GM21515 (cell line): Measurements from ENCODE around the gene GCK.

Experiments used
- ATAC-seq: cut with Tn5 transposase; IDR thresholded peaks from one replicate; pipeline ENCODE4 v1.9.1; 2021; ENCODE audit not compliant: unreplicated experiment

The GCK gene

DNA sequence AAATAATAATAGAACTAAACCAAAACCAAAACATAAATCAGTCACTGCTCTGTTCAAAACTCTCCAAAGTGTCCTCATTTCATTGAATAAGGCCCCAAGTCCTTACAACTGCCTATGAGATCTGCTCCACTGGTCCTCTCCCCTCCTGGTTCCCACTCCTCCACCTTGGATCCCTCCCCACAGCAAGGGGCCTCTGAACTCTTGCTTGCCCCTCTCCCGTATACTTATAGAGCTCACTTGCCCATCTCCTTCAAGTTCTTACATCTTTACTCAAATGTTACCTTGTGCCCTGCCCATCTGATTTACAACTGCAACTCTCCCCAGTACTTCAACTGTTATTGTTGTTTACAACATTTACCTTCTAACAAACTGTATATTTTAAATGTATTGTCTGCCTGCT is 66.7 kb downstream of the GCK start:
- ATAC-seq = no peak

DNA sequence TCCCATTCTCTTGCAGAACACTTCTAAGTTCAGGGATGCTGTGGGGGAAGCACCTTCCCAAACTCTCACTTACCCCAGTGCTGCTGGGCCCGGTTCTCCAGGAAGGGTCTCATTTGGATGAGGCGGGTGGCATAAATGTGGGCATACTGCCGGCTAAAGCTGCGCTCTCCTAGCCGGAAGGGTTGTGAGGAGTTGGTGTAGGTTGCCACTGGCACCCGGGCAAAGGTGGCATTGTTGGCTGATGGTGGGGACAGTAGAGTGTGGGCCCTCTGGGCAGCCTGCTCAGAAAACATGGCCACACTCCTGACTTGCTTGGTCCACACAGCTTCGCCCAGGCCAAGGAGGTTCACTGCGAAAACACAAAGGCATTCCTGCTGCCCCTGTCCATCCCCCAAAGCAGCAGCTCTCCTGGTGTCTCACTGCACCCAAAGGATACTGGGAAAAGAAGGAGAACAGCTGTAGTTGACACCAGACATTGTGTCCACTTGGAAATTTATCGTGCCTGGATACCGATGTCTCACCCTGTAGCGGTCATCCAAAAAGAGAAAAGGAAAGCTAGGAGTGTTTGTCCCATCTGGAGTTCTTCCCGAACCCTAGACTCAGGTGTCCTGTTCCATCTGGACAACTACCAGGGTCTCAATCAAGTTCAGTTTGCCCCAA is 67.3 kb downstream of the GCK start:
- no peak for ATAC-seq

DNA sequence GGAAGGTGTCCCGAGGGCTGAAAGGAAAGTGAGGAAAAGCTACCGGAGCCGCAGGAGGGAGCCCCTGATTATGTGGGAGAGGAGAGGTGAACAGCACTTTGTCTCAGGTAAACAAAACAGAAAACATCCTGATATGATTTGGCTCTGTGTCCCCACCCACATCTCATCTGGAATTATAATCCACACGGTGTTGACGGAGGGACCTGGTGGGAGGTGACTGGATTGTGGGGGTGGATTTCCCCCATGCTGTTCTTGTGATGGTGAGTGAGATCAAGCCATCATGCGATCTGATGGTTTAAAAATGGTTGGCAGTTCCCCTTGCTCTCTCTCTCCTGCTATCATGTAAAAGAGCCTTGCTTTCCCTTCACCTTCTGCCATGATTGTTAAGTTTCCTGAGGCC is 68.8 kb downstream of the GCK start:
- no peak for ATAC-seq

DNA sequence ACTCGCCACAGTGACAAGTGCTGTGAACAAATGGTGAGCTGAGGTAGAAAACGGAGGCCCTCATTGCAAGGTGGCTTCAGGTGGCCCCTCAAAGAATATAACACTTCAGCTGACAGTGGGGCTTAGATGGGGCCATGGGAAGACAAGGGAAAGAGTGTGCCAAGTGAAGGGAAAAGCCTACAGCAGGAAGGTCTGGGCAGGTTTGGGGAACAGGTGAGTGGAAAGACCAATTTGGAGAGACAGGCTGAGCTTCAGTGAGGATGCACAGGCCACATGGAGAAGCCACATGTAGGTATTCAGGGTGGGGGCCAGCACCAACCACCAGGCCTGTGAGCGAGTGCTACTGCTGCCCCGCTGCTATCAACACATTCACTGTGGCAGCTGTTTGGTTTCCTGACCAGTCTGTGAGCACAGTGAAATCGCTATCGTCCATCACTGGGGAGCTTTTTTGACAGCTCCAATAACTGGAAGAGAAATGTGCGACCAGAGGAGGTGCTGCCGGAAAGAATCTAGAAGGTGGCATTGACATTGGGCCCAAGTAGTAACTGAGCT is 69.3 kb downstream of the GCK start:
- ATAC-seq = no peak

DNA sequence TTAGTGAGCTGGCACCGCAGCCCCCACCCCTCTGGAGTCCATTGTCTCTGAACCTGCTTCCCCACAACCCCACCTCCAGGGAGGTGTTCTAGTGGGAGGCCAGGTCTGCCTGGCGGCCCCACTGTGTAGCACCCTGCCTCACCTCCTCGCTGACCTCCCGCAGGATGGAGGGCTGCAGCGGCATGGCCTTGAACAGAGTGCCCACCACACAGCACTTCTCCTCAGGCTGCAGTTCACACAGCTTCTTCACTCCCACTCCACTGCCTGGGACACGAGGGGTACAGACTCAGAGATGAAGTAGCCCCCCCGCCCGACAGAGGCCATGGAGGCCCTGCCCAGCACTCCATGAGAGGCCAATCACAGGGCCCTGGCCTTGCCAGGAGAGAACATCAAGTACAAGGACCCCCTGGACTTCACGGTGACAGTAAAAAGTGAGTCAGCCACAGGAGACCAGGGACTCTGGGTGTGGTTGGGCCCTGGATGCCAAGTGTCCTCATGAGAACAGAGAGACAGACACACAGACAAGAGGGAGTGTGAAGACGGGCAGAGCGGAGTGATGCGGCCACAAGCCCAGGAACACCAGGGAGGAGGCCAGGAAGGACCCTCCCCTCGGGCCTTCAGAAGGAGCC is 71.3 kb downstream of the GCK start:
- no peak for ATAC-seq

DNA sequence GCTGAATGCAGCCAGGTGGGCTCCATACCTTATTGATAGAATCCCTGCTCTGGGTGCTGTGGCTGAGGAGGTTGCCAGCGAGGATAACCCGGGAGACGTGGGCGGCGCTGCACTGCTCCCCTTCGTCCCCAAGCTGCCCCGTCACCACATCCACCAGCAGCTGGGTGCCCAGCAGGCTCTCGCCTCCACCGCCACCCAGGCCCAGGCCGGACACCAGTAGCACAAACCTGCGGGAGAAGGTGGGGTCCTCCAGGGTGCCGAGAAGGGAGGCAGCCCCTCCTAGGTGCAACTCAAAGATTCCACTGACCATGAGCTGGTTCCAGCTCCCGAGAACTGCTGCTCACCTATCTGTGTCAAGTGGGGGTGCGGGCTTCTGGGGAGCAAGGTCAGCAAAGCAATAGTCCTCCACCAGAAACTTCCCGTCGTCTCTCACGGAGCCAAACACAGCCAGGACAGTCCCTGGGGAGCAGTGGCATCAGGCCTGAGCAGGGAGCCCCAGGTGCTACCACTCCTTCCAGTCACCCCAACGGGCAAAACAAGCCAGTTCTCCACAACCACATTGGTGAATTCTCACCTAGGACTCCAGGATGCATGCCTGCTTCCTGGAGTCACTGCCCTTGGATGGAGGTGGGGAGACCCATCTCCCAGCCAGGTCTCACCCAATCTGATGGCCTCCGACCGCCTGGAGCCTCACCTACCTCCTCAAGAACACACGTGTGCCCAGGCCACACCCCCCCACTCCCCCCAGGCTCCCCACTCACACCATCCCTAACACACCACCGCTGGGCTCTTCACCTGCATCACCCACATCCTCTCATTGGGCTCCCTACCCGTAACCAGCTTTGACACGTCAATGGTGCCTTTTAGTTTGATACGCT is 72.2 kb downstream of the GCK start:
- ATAC-seq = no peak

DNA sequence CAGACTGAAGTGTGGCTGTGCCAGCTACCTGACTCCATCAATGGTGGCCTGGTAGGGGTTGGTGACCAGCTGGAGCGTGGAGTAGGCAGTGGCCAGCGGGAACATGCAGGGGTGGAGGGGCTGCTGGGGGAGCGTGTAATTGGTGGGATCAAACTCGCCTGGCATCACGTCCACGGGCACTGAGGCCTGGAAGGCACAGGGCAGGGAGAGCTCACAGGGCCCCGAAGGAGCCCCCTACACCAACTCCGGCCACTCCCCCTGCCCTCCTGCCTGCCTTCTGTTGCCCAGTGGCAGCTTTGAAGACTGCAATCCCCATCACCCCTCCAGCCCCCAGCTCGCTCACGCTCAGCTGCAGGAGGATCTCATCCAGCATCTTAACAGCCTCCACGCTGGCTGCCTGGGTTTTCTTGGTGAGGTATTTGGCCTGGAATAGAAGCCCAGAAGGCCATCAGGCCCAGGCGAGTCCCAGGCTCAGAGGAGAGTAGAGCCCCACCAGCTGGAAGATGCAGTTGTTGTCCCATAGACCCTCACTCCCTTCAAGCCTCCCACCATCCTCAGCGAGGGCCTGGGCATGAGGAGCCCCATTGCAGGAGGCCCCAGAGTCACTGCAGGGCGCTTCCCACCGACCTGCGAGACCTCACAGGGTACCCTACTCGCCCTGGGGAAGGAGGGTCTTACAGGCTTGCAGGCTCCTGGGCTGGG is 73.0 kb downstream of the GCK start:
- no peak for ATAC-seq

DNA sequence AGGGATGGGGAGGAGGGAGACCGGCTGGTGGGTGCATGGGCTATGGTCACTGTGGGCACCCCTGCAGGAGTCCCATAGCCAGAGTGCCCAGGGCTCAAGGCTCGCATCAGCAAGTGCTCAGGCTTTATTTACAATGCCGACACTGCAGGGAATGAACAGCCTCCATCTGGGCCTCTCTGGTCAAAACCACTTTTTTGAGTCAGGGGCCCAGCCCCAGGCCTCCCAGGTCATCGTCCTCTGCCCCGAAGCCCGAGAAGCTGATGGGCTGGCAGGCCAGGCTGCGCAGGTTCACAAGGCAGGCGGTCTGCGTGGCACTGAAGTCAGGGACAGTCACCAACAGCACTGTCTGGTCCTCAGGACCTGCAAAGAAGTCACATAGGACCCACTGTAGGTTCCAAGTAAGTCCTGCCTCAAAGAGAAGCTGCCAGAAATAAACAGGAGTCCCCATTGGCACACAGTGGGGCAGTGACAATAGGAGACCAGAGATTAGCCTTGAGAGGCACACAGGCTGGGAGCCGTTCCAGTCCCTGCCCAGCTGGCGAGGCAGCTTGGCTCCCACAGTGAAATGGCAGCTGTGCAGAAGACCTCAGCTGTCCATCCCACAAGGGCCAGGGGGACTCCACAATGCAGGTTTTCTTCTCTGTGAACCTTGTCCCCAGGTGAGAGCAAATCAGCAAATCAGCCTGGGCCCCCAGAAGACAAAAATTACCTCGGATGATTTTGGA is 74.5 kb downstream of the GCK start:
- ATAC-seq = no peak

DNA sequence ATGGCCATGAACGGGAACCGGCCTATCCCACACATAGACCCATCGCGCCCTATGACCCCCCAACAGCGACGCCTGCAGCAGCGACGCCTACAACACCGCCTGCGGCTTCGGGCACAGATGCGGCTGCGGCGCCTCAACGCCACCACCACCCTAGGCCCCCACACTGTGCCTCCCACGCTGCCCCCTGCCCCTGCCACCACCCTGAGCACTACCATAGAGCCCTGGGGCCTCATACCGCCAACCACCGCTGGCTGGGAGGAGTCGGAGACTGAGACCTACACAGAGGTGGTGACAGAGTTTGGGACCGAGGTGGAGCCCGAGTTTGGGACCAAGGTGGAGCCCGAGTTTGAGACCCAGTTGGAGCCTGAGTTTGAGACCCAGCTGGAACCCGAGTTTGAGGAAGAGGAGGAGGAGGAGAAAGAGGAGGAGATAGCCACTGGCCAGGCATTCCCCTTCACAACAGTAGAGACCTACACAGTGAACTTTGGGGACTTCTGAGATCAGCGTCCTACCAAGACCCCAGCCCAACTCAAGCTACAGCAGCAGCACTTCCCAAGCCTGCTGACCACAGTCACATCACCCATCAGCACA is 75.4 kb downstream of the GCK start:
- ATAC-seq = no peak

DNA sequence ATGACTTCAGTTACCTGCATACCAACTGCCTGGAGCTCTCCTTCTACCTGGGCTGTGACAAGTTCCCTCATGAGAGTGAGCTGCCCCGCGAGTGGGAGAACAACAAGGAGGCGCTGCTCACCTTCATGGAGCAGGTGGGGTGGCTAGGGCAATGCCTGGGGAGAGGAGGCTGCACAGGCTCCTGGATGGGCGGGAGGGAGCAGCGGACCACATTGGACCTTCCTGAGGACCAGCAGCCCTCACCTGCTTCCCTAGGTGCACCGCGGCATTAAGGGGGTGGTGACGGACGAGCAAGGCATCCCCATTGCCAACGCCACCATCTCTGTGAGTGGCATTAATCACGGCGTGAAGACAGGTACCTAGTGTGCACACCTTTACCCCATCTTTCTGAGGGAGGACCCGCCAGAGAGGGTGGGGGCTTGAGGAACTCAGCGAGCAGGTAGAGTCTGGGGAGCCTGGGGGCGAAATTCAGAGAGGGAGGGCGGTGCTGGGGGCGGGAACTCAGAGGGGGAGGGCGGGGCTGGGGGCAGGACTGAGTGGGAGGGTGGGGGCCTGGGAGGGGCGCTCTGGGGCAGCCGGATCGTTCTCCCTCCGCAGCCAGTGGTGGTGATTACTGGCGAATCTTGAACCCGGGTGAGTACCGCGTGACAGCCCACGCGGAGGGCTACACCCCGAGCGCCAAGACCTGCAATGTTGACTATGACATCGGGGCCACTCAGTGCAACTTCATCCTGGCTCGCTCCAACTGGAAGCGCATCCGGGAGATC is 76.1 kb downstream of the GCK start:
- no peak for ATAC-seq

DNA sequence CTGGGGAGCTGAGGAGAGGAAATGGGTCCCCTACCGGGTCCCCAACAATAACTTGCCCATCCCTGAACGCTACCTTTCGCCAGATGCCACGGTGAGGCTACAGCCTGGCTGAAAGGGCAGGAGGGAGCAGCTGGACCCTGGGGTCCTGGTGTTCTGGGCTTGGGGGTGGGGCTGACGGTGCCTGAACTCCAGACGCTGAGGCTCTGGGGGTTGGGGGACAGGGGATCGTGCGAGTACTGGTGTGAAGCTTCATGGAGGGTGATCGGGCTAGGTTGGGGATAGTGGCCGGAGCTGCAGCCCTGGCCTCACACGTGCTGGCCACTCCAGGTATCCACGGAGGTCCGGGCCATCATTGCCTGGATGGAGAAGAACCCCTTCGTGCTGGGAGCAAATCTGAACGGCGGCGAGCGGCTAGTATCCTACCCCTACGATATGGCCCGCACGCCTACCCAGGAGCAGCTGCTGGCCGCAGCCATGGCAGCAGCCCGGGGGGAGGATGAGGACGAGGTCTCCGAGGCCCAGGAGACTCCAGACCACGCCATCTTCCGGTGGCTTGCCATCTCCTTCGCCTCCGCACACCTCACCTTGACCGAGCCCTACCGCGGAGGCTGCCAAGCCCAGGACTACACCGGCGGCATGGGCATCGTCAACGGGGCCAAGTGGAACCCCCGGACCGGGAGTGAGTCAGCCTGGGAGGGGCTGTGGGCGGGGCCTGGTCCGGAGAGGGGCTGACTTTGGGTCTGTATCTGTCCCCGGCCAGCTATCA is 76.8 kb downstream of the GCK start:
- ATAC-seq = no peak

DNA sequence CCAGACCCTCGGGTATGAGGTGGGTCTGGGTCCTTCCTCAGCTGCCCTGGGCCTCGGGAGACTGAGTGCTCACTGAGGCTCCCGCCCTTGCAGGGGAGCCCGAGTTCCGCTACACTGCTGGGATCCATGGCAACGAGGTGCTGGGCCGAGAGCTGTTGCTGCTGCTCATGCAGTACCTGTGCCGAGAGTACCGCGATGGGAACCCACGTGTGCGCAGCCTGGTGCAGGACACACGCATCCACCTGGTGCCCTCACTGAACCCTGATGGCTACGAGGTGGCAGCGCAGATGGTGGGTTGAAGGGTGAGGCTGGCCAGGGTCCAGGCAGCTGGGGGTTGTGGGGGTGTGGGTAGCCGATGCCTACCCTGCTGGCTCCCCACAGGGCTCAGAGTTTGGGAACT is 77.5 kb downstream of the GCK start:
- no peak for ATAC-seq

DNA sequence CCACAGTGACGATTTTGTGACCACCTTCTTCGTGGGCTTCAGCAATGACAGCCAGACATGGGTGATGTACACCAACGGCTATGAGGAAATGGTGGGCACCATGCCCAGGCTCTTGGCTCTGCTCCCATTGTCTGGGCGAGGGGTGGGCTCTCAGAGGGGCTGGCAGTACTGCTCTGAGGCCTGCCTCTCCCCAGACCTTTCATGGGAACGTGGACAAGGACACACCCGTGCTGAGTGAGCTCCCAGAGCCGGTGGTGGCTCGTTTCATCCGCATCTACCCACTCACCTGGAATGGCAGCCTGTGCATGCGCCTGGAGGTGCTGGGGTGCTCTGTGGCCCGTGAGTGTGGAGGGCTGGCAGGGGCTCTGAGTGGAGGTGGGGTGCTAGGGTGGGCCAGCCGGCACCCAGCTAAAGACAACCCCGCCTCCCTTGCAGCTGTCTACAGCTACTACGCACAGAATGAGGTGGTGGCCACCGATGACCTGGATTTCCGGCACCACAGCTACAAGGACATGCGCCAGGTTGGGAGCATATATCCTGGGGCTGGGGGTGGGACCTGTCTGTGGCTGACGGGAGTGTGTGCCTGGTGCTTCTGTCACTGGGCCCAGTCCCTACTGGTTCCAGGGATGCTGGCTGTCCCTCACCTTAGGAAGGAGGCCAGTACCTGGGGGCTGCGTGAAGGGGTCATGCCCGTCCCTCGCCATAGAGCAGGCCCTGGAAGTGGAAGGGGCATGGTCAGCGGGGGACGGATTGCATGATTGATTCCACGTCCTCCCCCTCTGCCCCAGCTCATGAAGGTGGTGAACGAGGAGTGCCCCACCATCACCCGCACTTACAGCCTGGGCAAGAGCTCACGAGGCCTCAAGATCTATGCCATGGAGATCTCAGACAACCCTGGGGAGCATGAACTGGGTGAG is 78.3 kb downstream of the GCK start:
- no peak for ATAC-seq

DNA sequence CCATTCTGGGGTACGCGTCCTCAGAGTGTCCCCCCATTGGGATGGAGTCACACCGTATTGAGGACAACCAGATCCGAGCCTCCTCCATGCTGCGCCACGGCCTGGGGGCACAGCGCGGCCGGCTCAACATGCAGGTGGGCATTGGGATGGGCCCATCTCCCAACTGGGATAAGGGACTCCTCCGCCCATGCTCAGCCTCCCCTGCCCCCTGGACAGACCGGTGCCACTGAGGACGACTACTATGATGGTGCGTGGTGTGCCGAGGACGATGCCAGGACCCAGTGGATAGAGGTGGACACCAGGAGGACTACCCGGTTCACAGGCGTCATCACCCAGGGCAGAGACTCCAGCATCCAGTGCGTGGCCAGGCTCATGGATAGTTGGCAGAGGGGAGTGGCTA is 79.2 kb downstream of the GCK start:
- ATAC-seq = no peak

DNA sequence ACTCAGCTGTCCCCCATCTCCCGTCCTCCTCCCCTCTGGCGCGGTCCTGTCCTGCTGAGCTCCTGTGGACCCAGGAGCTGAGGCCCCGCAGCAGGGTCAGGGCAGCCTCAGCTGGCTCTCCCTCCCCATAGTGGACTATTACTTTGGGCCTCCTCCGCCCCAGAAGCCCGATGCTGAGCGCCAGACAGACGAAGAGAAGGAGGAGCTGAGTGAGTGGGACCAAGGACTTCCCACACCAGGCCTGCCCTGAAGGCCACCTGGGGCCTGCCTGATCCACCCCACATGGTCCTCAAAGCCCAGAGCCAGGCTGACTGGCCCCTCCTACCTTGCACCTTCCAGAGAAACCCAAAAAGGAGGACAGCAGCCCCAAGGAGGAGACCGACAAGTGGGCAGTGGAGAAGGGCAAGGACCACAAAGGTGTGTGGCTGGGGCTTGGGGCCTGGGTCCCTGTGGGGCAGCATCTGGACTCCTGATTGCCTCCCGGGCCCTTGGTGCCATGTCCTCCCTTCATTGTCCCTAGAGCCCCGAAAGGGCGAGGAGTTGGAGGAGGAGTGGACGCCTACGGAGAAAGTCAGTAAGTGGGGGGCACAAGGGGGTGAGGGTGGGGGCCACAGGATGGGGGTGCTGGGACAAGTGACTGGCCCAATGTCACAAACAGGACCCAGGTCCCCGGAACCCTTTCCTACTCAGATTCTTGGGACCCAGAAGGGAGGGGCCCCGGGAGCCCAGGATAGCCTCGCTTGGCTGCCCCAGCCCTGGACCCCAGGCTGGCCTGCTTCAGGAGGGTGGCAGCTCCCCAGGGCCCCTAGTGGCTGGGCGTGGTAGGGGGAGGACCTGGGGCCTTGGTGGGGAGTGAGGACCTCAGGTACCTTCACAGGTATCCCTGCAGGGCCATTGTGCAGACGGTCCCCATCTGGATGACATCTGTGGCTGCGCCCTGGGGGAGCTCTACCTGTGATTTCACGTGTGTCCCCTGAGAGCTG is 80.2 kb downstream of the GCK start:
- ATAC-seq = no peak

DNA sequence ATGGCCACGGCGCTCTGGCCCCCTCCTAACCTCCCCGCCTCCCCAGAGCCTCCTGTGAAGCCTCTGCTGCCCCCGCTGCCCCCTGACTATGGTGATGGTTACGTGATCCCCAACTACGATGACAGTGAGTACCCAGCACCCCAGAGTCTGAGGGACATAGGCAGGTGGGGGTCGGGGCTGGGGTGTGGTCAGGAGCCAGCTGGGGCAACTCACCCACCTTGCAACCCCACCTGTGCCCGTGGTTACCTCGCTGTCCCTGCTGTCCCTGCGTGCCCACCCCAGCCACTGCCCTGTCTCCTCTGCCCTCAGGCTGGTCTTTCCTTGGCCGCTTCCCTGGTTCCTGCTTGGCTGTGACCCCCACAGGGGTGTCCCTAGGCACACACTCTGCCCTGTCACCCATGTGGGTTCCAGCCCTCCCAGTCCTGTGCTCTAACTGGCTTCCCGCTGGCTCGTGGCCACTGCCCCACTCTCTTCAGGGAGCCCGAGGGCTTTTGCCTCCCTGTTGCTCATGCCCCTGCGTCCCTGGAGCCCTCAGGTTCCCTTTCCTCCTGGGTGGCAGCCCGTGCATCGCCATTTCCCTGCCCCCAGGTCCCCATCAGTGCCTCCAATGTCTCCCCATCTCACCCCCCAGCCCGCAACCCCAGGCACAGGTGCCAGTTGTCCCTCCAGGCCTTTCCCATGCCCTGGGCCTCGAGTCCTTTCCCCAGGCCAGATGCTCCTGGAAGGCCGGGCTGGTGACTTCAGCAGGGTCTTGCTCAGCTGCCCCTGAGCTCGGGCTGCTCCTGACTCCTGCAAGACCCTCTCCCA is 81.1 kb downstream of the GCK start:
- ATAC-seq = no peak
